ENCODE measurements around the gene CLK3. TPM values are rescaled to one million over a fixed set of nuclear protein-coding genes. Genes with fewer than 3 reads are reported as not detected.

Gene CLK3
- total and polyA plus RNA-seq, 2 of the 13 experiments (the other 11 are each of a cell fraction or from before 2014, with no cell fraction given): 41.5 to 82.0 TPM

GRCh38 chr15:74620636-74621545 is 5.3 kb downstream of the CLK3 start (continued):
- TF ChIP-seq IRF2 (CRISPR knock-in tag; IDR thresholded peaks at IDR 0.05) (peak; percentile 42; the same call in 1 of the 2 replicates), ZNF512B (CRISPR knock-in tag; IDR thresholded peaks at IDR 0.05; ENCODE audit: borderline replicate concordance) (no peak), GLMP (CRISPR knock-in tag; IDR thresholded peaks at IDR 0.05; ENCODE audit: borderline replicate concordance) (no peak), ZNF350 (CRISPR knock-in tag; IDR thresholded peaks at IDR 0.05; ENCODE audit: borderline replicate concordance, low read depth) (no peak), ELF4 (CRISPR knock-in tag; IDR thresholded peaks at IDR 0.05; ENCODE audit: borderline replicate concordance) (no peak), ZNF510 (CRISPR knock-in tag; IDR thresholded peaks at IDR 0.05; ENCODE audit: low read depth) (no peak), ZNF484 (CRISPR knock-in tag; IDR thresholded peaks at IDR 0.05; ENCODE audit: borderline replicate concordance, low read depth) (no peak), DNMT1 (CRISPR knock-in tag; IDR thresholded peaks at IDR 0.05) (0 out of 2 replicates have a peak, but pooled peaks have one; percentile 41), ARHGAP35 (CRISPR knock-in tag; IDR thresholded peaks at IDR 0.05; ENCODE audit: borderline replicate concordance) (no peak), RFX1 (IDR thresholded peaks at IDR 0.05) (no peak), ZNF567 (CRISPR knock-in tag; IDR thresholded peaks at IDR 0.05; ENCODE audit: borderline replicate concordance) (0 out of 2 replicates have a peak, but pooled peaks have one; percentile 21), ZNF556 (CRISPR knock-in tag; IDR thresholded peaks at IDR 0.05; ENCODE audit: borderline replicate concordance) (no peak), ZHX1 (CRISPR knock-in tag; IDR thresholded peaks at IDR 0.05; ENCODE audit: low read depth) (no peak)
- TF ChIP-seq, protein P1, sequence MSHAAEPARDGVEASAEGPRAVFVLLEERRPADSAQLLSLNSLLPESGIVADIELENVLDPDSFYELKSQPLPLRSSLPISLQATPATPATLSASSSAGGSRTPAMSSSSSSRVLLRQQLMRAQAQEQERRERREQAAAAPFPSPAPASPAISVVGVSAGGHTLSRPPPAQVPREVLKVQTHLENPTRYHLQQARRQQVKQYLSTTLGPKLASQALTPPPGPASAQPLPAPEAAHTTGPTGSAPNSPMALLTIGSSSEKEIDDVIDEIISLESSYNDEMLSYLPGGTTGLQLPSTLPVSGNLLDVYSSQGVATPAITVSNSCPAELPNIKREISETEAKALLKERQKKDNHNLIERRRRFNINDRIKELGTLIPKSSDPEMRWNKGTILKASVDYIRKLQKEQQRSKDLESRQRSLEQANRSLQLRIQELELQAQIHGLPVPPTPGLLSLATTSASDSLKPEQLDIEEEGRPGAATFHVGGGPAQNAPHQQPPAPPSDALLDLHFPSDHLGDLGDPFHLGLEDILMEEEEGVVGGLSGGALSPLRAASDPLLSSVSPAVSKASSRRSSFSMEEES (CRISPR knock-in tag; IDR thresholded peaks at IDR 0.05): 0 out of 2 replicates have a peak, but pooled peaks have one; percentile 29
- TF ChIP-seq, protein P2, sequence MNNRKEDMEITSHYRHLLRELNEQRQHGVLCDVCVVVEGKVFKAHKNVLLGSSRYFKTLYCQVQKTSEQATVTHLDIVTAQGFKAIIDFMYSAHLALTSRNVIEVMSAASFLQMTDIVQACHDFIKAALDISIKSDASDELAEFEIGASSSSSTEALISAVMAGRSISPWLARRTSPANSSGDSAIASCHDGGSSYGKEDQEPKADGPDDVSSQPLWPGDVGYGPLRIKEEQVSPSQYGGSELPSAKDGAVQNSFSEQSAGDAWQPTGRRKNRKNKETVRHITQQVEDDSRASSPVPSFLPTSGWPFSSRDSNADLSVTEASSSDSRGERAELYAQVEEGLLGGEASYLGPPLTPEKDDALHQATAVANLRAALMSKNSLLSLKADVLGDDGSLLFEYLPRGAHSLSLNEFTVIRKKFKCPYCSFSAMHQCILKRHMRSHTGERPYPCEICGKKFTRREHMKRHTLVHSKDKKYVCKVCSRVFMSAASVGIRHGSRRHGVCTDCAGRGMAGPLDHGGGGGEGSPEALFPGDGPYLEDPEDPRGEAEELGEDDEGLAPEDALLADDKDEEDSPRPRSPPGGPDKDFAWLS (CRISPR knock-in tag; IDR thresholded peaks at IDR 0.05; ENCODE audit: borderline replicate concordance): no peak
